Glutamatergic neuron (in vitro differentiated cells): ENCODE results near the gene COL12A1. TPM values are rescaled to one million over a fixed set of nuclear protein-coding genes. Genes with fewer than 3 reads are reported as not detected.

Source experiments
- DNase-seq: peaks from one replicate; pipeline ENCODE4 v3.0.0; 2022
- H3K27ac Mint-ChIP-seq: one replicate; pipeline ENCODE4 v1.8.0; 2020; ENCODE audit warnings: mild to moderate bottlenecking, mixed read lengths, inconsistent platforms; ENCODE audit not compliant: unreplicated experiment
- H3K27me3 Mint-ChIP-seq: one replicate; pipeline ENCODE4 v1.8.0; 2020; ENCODE audit warnings: mild to moderate bottlenecking, moderate library complexity, mixed read lengths, inconsistent platforms; ENCODE audit not compliant: unreplicated experiment
- H3K36me3 Mint-ChIP-seq: one replicate; pipeline ENCODE4 v1.8.0; 2020; ENCODE audit warnings: mild to moderate bottlenecking, mixed read lengths, inconsistent platforms; ENCODE audit not compliant: unreplicated experiment
- H3K4me1 Mint-ChIP-seq: one replicate; pipeline ENCODE4 v1.8.0; 2020; ENCODE audit warnings: mild to moderate bottlenecking, low read depth, mixed read lengths, inconsistent platforms; ENCODE audit not compliant: unreplicated experiment
- H3K4me3 Mint-ChIP-seq: one replicate; pipeline ENCODE4 v1.8.0; 2020; ENCODE audit warnings: mild to moderate bottlenecking, mixed read lengths, inconsistent platforms; ENCODE audit not compliant: unreplicated experiment
- H3K9me3 Mint-ChIP-seq: one replicate; pipeline ENCODE4 v1.8.0; 2020; ENCODE audit warnings: mild to moderate bottlenecking, moderate library complexity, mixed read lengths, inconsistent platforms; ENCODE audit not compliant: unreplicated experiment
- CTCF ChIP-seq: fragments of 200-600 bp; sonication (generic); IDR thresholded peaks from one replicate; pipeline ENCODE4 v1.5.0; 2021; ENCODE audit not compliant: partially characterized antibody, unreplicated experiment
- total RNA-seq: library from RNA; stranded (reverse); fragmentation: NEBNext Ultra II Directional; extraction: Animal tissue kit (Norgen Biotek cat#: 25700); gene quantifications from one replicate; pipeline ENCODE4 v1.2.1, GENCODE V29; 2021; ENCODE audit not compliant: unreplicated experiment

Gene COL12A1
- total RNA-seq, 1 donor from 2014 or later = 2.4 TPM

- TF ChIP-seq CTCF = no peak
- no peak for DNase-seq
- H3K27ac Mint-ChIP-seq = no peak overlapping the region
- no peaks in the 10 kb centered on the region for H3K36me3 Mint-ChIP-seq
- H3K4me1 Mint-ChIP-seq = no peaks in the 10 kb centered on the region
- H3K27me3 Mint-ChIP-seq = no peaks in the 10 kb centered on the region
- H3K4me3 Mint-ChIP-seq = no peak overlapping the region
- no peaks in the 10 kb centered on the region for H3K9me3 Mint-ChIP-seq
Observed at GRCh38 chr6:75113446-75113845, 92.4 kb downstream of the COL12A1 start.

- Mint-ChIP-seq H3K4me1 (no peaks in the 10 kb centered on the region), H3K4me3 (no peak overlapping the region), H3K27ac (no peak overlapping the region), H3K27me3 (peaks cover 2% of the 10 kb centered on the region), H3K36me3 (no peaks in the 10 kb centered on the region), H3K9me3 (no peaks in the 10 kb centered on the region)
- TF ChIP-seq CTCF = no peak
- no peak for DNase-seq
Observed at GRCh38 chr6:75109765-75110164, 96.1 kb downstream of the COL12A1 start.

GRCh38 chr6:75109022-75109421, 96.8 kb downstream of the COL12A1 start:
- Mint-ChIP-seq H3K9me3 (no peaks in the 10 kb centered on the region), H3K27me3 (peaks cover 2% of the 10 kb centered on the region), H3K4me3 (no peak overlapping the region), H3K4me1 (no peaks in the 10 kb centered on the region), H3K36me3 (no peaks in the 10 kb centered on the region), H3K27ac (no peak overlapping the region)
- no peak for DNase-seq
- no peak for TF ChIP-seq CTCF

GRCh38 chr6:75108333-75108974, 97.4 kb downstream of the COL12A1 start:
- no peak overlapping the region for H3K27ac Mint-ChIP-seq
- peaks cover 2% of the 10 kb centered on the region for H3K27me3 Mint-ChIP-seq
- H3K9me3 Mint-ChIP-seq = no peaks in the 10 kb centered on the region
- no peaks in the 10 kb centered on the region for H3K36me3 Mint-ChIP-seq
- H3K4me3 Mint-ChIP-seq = no peak overlapping the region
- TF ChIP-seq CTCF = no peak
- H3K4me1 Mint-ChIP-seq = no peaks in the 10 kb centered on the region
- no peak for DNase-seq

GRCh38 chr6:75107913-75108312, 97.9 kb downstream of the COL12A1 start:
- Mint-ChIP-seq H3K27ac (no peak overlapping the region), H3K4me3 (no peak overlapping the region), H3K36me3 (no peaks in the 10 kb centered on the region), H3K4me1 (no peaks in the 10 kb centered on the region), H3K27me3 (peaks cover 2% of the 10 kb centered on the region), H3K9me3 (no peaks in the 10 kb centered on the region)
- TF ChIP-seq CTCF = no peak
- no peak for DNase-seq
